K562 (cell line): ENCODE measurements around the gene RFX7. TPM values are rescaled to one million over a fixed set of nuclear protein-coding genes. Genes with fewer than 3 reads are reported as not detected.
A peak's percentile ranks its signal among the peaks of the same experiment; 100 is the strongest.

Source experiments
- CEBPG ChIP-seq, 3 experiments: fragments of 200-800 bp in 1 of 3; sonication (Bioruptor generic) in 1 of 3; sonication (generic) in 1 of 3; formaldehyde crosslinking in 1 of 3; IDR thresholded peaks in 2 of 3; conservative IDR thresholded peaks in 1 of 3; 2 replicates each; pipeline versions ENCODE4 v1.6.1 to v1.8.0; 2016 to 2022; ENCODE audit warnings: missing compliant biosample characterization in 2 of 3, missing genetic modification characterization in 2 of 3, mild to moderate bottlenecking in 1 of 3, missing genetic modification reagents in 1 of 3
- E2F4 ChIP-seq: sonication (generic); formaldehyde crosslinking; IDR thresholded peaks from 2 replicates; pipeline ENCODE4 v1.8.0; 2022; ENCODE audit warnings: mild to moderate bottlenecking, low read depth, missing genetic modification reagents
- HMG20A ChIP-seq: fragments of 450-650 bp; formaldehyde crosslinking; conservative IDR thresholded peaks from 2 replicates; pipeline ENCODE4 v1.4.0; 2020; ENCODE audit warnings: mild to moderate bottlenecking, mixed read lengths
- JUN ChIP-seq, 2 experiments: sonication (generic) in 1 of 2; formaldehyde crosslinking in 1 of 2; IDR thresholded peaks; 2 replicates each; pipeline versions ENCODE4 v1.6.1 to v1.8.0; 2012 to 2022; ENCODE audit warnings: borderline replicate concordance in 2 of 2, mild to moderate bottlenecking in 2 of 2, improper control_type of control experiment in 1 of 2, low read depth in 1 of 2, low read length in 1 of 2, missing genetic modification reagents in 1 of 2
- MEF2D ChIP-seq: conservative IDR thresholded peaks from 2 replicates; pipeline ENCODE4 v1.6.1; 2016; ENCODE audit warnings: low read depth, missing genetic modification characterization, missing compliant biosample characterization
- NONO ChIP-seq, 2 experiments: fragments of 200-400 bp in 1 of 2; fragments of 450-650 bp in 1 of 2; formaldehyde crosslinking in 1 of 2; IDR thresholded peaks; 2 replicates each; pipeline ENCODE4 v1.6.1; 2017; ENCODE audit warnings: low read depth in 2 of 2, mild to moderate bottlenecking in 2 of 2, moderate library complexity in 2 of 2, low read length in 1 of 2
- SIRT6 ChIP-seq: IDR thresholded peaks from one replicate; pipeline ENCODE4 v1.6.1; 2012; ENCODE audit warnings: low read depth, mild to moderate bottlenecking, control low read depth, inconsistent platforms, low read length, moderate library complexity
- SOX6 ChIP-seq: fragments of 450-650 bp; IDR thresholded peaks from 2 replicates; pipeline ENCODE4 v1.6.1; 2014; ENCODE audit warnings: mild to moderate bottlenecking
- ZNF318 ChIP-seq, 2 experiments: fragments of 450-650 bp; IDR thresholded peaks; 2 replicates each; pipeline ENCODE4 v1.6.1; 2016; ENCODE audit warnings: mild to moderate bottlenecking in 2 of 2, borderline replicate concordance in 1 of 2, low read depth in 1 of 2, moderate library complexity in 1 of 2
- ZNF764 ChIP-seq: fragments of 250-450 bp; sonication (Bioruptor Pico); IDR thresholded peaks from 2 replicates; pipeline ENCODE4 v1.4.0; 2020; ENCODE audit warnings: low read depth, mild to moderate bottlenecking, moderate library complexity
- ZNF830 ChIP-seq: fragments of 250-450 bp; sonication (Bioruptor Pico); IDR thresholded peaks from 2 replicates; pipeline ENCODE4 v1.5.0; 2021; ENCODE audit warnings: mild to moderate bottlenecking
- polyA plus RNA-seq, 8 experiments: library from polyadenylated mRNA; depleted of rRNA in 4 of 8; stranded (reverse) in 5 of 8; unstranded in 3 of 8; fragments of >200 nt; fragmentation: Nextera tagmentation in 2 of 8; fragmentation: Illumina TruSeq in 1 of 8; extraction: Ambion mirVana in 2 of 8; extraction: Trizol in 1 of 8; gene quantifications; 2 replicates each; pipeline versions ENCODE4 v1.2.1 to v1.2.3, GENCODE V29; 2011 to 2014; ENCODE audit warnings: inconsistent platforms in 1 of 8, missing spikeins in 1 of 8
- total RNA-seq, 7 experiments: library from RNA; depleted of rRNA in 6 of 7; stranded (reverse); fragments of >200 nt in 6 of 7; fragmentation: Illumina TruSeq in 2 of 7; extraction: Trizol in 2 of 7; gene quantifications; 2 replicates each; pipeline versions ENCODE4 v1.2.1 to v1.2.3, GENCODE V29; 2011 to 2021; ENCODE audit warnings: low replicate concordance in 1 of 7
- TF ChIP-seq, protein P1 (sequence below): fragments of 450-650 bp; IDR thresholded peaks from 2 replicates; pipeline ENCODE4 v1.6.1; 2016; ENCODE audit warnings: missing biosample characterization, missing genetic modification characterization

RFX7 gene
- total and polyA plus RNA-seq, 9 of the 15 experiments (the other 6 are each of a cell fraction or from before 2014, with no cell fraction given) = 2.4 to 17.9 (median 6.3) TPM

- no peak for TF ChIP-seq ZNF318 (IDR thresholded peaks at IDR 0.05; ENCODE audit: borderline replicate concordance in 1 of 2, low read depth in 1 of 2)
- TF ChIP-seq, protein P1, sequence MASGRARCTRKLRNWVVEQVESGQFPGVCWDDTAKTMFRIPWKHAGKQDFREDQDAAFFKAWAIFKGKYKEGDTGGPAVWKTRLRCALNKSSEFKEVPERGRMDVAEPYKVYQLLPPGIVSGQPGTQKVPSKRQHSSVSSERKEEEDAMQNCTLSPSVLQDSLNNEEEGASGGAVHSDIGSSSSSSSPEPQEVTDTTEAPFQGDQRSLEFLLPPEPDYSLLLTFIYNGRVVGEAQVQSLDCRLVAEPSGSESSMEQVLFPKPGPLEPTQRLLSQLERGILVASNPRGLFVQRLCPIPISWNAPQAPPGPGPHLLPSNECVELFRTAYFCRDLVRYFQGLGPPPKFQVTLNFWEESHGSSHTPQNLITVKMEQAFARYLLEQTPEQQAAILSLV (tag) = no peak
- peak; percentile 73; the same call in 1 of the 2 replicates for TF ChIP-seq JUN (IDR thresholded peaks at IDR 0.05; ENCODE audit: borderline replicate concordance, low read depth, low read length)
- TF ChIP-seq JUN (CRISPR knock-in tag; IDR thresholded peaks at IDR 0.05; ENCODE audit: borderline replicate concordance) = no peak
- no peak for TF ChIP-seq HMG20A (CRISPR knock-in tag)
- 0 out of 2 replicates have a peak, but pooled peaks have one; percentile 24 for TF ChIP-seq ZNF830 (CRISPR knock-in tag)
- no peak for TF ChIP-seq E2F4 (CRISPR knock-in tag)
- 0 out of 4 replicates have a peak, but pooled peaks of 1 of the 2 experiments have one; percentile 64 for TF ChIP-seq NONO (IDR thresholded peaks at IDR 0.05; ENCODE audit: low read depth in 2 of 2, low read length in 1 of 2)
- TF ChIP-seq CEBPG (CRISPR knock-in tag; IDR thresholded peaks at IDR 0.05) = no peak
- TF ChIP-seq CEBPG (tag; conservative IDR thresholded peaks at IDR 0.05 in 1 of 2, IDR thresholded peaks at IDR 0.05 in 1 of 2) = peak in 1 of 2 experiments; percentile 57; a peak in 2 of 4 replicates
- no peak for TF ChIP-seq ZNF764 (CRISPR knock-in tag)
- no peak for TF ChIP-seq SIRT6
- TF ChIP-seq SOX6 = peak; percentile 58
- no peak; the same call in 1 of the 2 replicates for TF ChIP-seq MEF2D (tag)
Measured at GRCh38 chr15:56245871-56246814, 2.5 kb upstream of the RFX7 start (continued).
